HEK293 (cell line): ENCODE results near the gene ETNPPL.
"Not testable (repeated sequence)": the region's sequence is repeated elsewhere in the genome, so short reads cannot be mapped to it uniquely, and the experiment has no call there.

Experiments
- CTCF ChIA-PET: fragments of 350-600 bp; formaldehyde crosslinking; extraction: SDS; loops from one replicate; lab custom pipeline; 2021; ENCODE audit warnings: antibody characterized with exemption; lab: Yijun Ruan, JAX
- POLR2A ChIA-PET: fragments of 300-600 bp; formaldehyde crosslinking; extraction: SDS; loops from one replicate; lab custom pipeline; 2020; ENCODE audit warnings: antibody characterized with exemption, inconsistent platforms; lab: Yijun Ruan, JAX
- H3K27ac ChIP-seq: fragments of 200-500 bp; sonication (Bioruptor generic); 2 replicates; pipeline ENCODE4 v1.5.1; 2014; ENCODE audit warnings: low read depth, low read length, control low read depth, inconsistent platforms; ENCODE audit errors: extremely low read depth
- H3K36me3 ChIP-seq, 2 experiments: fragments of 200-500 bp in 1 of 2; sonication (Bioruptor generic) in 1 of 2; 1 replicate in 1 of 2; 2 replicates in 1 of 2; pipeline ENCODE4 v1.5.1; 2014 to 2017; ENCODE audit warnings: inconsistent platforms in 2 of 2, low read length in 2 of 2; ENCODE audit not compliant: control insufficient read depth in 2 of 2, insufficient read depth in 1 of 2
- H3K4me1 ChIP-seq: fragments of 200-500 bp; sonication (Bioruptor generic); 2 replicates; pipeline ENCODE4 v1.5.1; 2014; ENCODE audit warnings: mild to moderate bottlenecking, low read length, inconsistent platforms; ENCODE audit not compliant: control insufficient read depth, insufficient read depth
- H3K4me3 ChIP-seq: 2 replicates; pipeline ENCODE4 v1.5.1; 2011; ENCODE audit warnings: low read depth, mild to moderate bottlenecking, control low read depth, low read length, moderate library complexity
- H3K9me3 ChIP-seq: fragments of 200-500 bp; sonication (Bioruptor generic); 2 replicates; pipeline ENCODE4 v1.5.1; 2014; ENCODE audit warnings: low read depth, low read length, inconsistent platforms; ENCODE audit not compliant: control insufficient read depth, insufficient read depth
- SCRT1 ChIP-seq: fragments of 450-650 bp; formaldehyde crosslinking; IDR thresholded peaks from 2 replicates; pipeline ENCODE4 v1.5.1; 2016; ENCODE audit warnings: missing biosample characterization, missing genetic modification characterization, borderline replicate concordance
- TRIM28 ChIP-seq: IDR thresholded peaks from 2 replicates; pipeline ENCODE4 v1.6.1; 2011; ENCODE audit warnings: low read length, control low read depth, borderline replicate concordance
- ZBTB17 ChIP-seq: fragments of 450-650 bp; formaldehyde crosslinking; IDR thresholded peaks from 2 replicates; pipeline ENCODE4 v1.5.1; 2016; ENCODE audit warnings: missing biosample characterization, missing genetic modification characterization
- ZNF157 ChIP-seq: fragments of 450-650 bp; formaldehyde crosslinking; IDR thresholded peaks from 2 replicates; pipeline ENCODE4 v1.5.1; 2016; ENCODE audit warnings: missing biosample characterization, missing genetic modification characterization
- ZNF19 ChIP-seq: fragments of 450-650 bp; formaldehyde crosslinking; IDR thresholded peaks from 2 replicates; pipeline ENCODE4; 2016; ENCODE audit warnings: missing biosample characterization, missing genetic modification characterization, low read depth
- ZNF335 ChIP-seq: fragments of 450-650 bp; formaldehyde crosslinking; conservative IDR thresholded peaks from 2 replicates; pipeline ENCODE4 v1.5.1; 2016; ENCODE audit warnings: missing biosample characterization, missing genetic modification characterization
- ZNF473 ChIP-seq: fragments of 450-650 bp; formaldehyde crosslinking; IDR thresholded peaks from 2 replicates; pipeline ENCODE4 v1.5.1; 2017; ENCODE audit warnings: missing biosample characterization, missing genetic modification characterization
- ZNF544 ChIP-seq: fragments of 450-650 bp; formaldehyde crosslinking; IDR thresholded peaks from 2 replicates; pipeline ENCODE4 v1.5.0; 2017; ENCODE audit warnings: missing biosample characterization, missing genetic modification characterization
- ZNF621 ChIP-seq: fragments of 450-650 bp; formaldehyde crosslinking; IDR thresholded peaks from 2 replicates; pipeline ENCODE4 v1.5.1; 2017; ENCODE audit warnings: missing biosample characterization, missing genetic modification characterization
- ZNF747 ChIP-seq: fragments of 450-650 bp; formaldehyde crosslinking; IDR thresholded peaks from 2 replicates; pipeline ENCODE4 v1.5.1; 2016; ENCODE audit warnings: missing biosample characterization, missing genetic modification characterization
- ZNF768 ChIP-seq: fragments of 450-650 bp; formaldehyde crosslinking; IDR thresholded peaks from 2 replicates; pipeline ENCODE4 v1.5.1; 2018; ENCODE audit warnings: missing biosample characterization, mild to moderate bottlenecking, missing genetic modification characterization
- ZSCAN16 ChIP-seq: fragments of 450-650 bp; formaldehyde crosslinking; IDR thresholded peaks from 2 replicates; pipeline ENCODE4 v1.5.1; 2016; ENCODE audit warnings: missing biosample characterization, missing genetic modification characterization
- TF ChIP-seq, protein P1 (sequence below): fragments of 450-650 bp; formaldehyde crosslinking; IDR thresholded peaks from 2 replicates; pipeline ENCODE4 v1.5.1; 2017; ENCODE audit warnings: missing biosample characterization, missing genetic modification characterization
- TF ChIP-seq, protein P2 (sequence below): fragments of 450-650 bp; formaldehyde crosslinking; IDR thresholded peaks from 2 replicates; pipeline ENCODE4 v1.5.1; 2016; ENCODE audit warnings: missing biosample characterization, missing genetic modification characterization, borderline replicate concordance
- TF ChIP-seq, protein P3 (sequence below): fragments of 450-650 bp; formaldehyde crosslinking; IDR thresholded peaks from 2 replicates; pipeline ENCODE4 v1.5.1; 2016; ENCODE audit warnings: missing biosample characterization, missing genetic modification characterization
- TF ChIP-seq, protein P4 (sequence below): sonication (generic); formaldehyde crosslinking; IDR thresholded peaks from 2 replicates; pipeline ENCODE4 v1.8.1; 2022; ENCODE audit warnings: mild to moderate bottlenecking, moderate library complexity, missing genetic modification reagents
- TF ChIP-seq, protein P5 (sequence below): fragments of 450-650 bp; formaldehyde crosslinking; IDR thresholded peaks from 2 replicates; pipeline ENCODE4; 2016; ENCODE audit warnings: missing biosample characterization, missing genetic modification characterization

ETNPPL gene

DNA sequence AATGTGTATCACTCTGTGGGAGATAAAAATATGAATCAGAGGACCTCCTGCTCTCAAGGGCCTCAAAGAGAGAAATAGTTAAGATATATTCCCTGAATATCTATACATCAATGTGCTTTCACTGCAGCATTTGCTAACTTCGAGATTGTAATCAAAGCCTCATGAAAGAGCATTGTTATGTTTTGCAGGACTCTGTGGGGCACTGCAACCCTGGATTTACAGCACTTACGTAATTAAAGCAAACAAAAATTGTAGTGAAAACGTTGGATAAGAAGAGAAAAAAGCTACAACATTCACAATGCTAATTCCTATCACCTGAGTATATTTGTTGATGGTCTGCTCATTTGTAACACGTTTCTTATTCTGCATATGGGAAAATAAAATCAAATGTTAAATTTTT is 48.0 kb downstream of the ETNPPL start (continued):
- TF ChIP-seq ZNF19 (tag by site-specific recombination): no peak
- TF ChIP-seq ZSCAN16 (tag by site-specific recombination): peak; percentile 91
- TF ChIP-seq, protein P1, sequence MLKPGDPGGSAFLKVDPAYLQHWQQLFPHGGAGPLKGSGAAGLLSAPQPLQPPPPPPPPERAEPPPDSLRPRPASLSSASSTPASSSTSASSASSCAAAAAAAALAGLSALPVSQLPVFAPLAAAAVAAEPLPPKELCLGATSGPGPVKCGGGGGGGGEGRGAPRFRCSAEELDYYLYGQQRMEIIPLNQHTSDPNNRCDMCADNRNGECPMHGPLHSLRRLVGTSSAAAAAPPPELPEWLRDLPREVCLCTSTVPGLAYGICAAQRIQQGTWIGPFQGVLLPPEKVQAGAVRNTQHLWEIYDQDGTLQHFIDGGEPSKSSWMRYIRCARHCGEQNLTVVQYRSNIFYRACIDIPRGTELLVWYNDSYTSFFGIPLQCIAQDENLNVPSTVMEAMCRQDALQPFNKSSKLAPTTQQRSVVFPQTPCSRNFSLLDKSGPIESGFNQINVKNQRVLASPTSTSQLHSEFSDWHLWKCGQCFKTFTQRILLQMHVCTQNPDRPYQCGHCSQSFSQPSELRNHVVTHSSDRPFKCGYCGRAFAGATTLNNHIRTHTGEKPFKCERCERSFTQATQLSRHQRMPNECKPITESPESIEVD: peak; percentile 54
- TF ChIP-seq, all 188 proteins: peak for 2

DNA sequence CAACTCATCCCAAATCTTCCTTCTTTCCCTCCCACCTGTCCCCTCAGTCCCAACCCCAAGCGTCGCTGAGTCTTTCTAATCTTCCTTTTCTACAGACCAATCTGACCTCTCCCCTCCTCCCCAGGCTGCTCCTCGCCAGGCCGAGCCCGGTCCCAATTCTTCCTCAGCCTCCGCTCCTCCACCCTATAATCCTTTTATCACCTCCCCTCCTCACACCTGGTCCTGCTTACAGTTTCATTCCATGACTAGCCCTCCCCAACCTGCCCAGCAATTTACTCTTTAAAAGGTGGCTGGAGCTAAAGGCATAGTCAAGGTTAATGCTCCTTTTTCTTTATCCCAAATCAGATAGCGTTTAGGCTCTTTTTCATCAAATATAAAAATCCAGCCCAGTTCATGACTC is 52.3 kb downstream of the ETNPPL start:
- H3K4me1 ChIP-seq, H3K4me3 ChIP-seq, H3K9me3 ChIP-seq, CTCF ChIA-PET, H3K36me3 ChIP-seq, H3K27ac ChIP-seq, POLR2A ChIA-PET: not testable (repeated sequence)

DNA sequence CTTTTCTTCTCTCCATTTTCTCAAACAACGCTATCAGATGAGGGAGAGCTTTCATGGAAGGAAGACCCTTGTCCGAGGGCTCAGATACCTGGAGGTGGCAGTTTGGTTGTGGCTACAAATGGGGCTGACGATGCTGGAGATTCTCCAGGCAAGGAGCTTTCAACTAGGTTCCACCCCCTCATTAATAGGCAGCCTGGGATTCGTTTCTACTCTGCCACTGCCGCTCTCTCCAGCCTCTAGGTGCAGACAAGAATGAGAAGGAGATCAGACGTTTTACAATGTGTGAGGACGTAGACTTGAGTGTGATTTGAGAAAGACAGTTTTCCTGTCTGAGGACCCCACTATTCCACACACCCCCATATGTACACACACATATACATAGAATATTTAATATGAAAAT is 53.1 kb downstream of the ETNPPL start:
- CTCF ChIA-PET: no interaction called here
- no peaks in the 10 kb centered on the region for H3K36me3 ChIP-seq
- H3K27ac ChIP-seq: no peak overlapping the region
- POLR2A ChIA-PET: no interaction called here
- H3K9me3 ChIP-seq: no peaks in the 10 kb centered on the region
- H3K4me1 ChIP-seq: 0 out of 2 replicates have a peak, but pooled peaks cover under 1% of the 10 kb centered on the region
- no peak for TF ChIP-seq ZNF335
- TF ChIP-seq, protein P2, sequence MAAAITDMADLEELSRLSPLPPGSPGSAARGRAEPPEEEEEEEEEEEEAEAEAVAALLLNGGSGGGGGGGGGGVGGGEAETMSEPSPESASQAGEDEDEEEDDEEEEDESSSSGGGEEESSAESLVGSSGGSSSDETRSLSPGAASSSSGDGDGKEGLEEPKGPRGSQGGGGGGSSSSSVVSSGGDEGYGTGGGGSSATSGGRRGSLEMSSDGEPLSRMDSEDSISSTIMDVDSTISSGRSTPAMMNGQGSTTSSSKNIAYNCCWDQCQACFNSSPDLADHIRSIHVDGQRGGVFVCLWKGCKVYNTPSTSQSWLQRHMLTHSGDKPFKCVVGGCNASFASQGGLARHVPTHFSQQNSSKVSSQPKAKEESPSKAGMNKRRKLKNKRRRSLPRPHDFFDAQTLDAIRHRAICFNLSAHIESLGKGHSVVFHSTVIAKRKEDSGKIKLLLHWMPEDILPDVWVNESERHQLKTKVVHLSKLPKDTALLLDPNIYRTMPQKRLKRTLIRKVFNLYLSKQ (tag by site-specific recombination): no peak
- no peak for TF ChIP-seq ZNF768 (tag by site-specific recombination)
- TF ChIP-seq, protein P3, sequence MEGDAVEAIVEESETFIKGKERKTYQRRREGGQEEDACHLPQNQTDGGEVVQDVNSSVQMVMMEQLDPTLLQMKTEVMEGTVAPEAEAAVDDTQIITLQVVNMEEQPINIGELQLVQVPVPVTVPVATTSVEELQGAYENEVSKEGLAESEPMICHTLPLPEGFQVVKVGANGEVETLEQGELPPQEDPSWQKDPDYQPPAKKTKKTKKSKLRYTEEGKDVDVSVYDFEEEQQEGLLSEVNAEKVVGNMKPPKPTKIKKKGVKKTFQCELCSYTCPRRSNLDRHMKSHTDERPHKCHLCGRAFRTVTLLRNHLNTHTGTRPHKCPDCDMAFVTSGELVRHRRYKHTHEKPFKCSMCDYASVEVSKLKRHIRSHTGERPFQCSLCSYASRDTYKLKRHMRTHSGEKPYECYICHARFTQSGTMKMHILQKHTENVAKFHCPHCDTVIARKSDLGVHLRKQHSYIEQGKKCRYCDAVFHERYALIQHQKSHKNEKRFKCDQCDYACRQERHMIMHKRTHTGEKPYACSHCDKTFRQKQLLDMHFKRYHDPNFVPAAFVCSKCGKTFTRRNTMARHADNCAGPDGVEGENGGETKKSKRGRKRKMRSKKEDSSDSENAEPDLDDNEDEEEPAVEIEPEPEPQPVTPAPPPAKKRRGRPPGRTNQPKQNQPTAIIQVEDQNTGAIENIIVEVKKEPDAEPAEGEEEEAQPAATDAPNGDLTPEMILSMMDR: no peak
- no peak for TF ChIP-seq ZNF473
- TF ChIP-seq ZNF747 (tag by site-specific recombination): no peak
- TF ChIP-seq ZNF544 (tag by site-specific recombination): no peak
- TF ChIP-seq SCRT1 (tag by site-specific recombination): no peak
- H3K4me3 ChIP-seq: no peak overlapping the region

DNA sequence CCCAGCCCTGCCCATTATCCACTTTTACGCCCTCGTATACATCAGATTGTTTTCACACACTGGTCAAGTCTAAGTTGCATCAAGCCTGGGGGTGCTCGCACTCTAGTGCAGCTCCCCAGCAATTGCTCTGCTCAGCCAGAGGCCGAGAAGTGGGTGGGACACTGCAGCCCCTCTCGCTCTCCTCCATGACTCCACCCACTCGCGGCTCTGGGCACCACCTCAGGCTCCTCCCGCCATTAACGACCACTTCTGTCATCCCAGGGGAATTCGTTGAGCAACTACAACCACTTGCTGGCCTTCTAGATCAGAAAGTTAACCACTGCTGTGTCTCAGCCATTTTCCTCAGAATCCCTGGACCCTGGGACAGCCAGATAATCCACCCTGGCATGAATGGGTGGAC is 53.6 kb downstream of the ETNPPL start:
- CTCF ChIA-PET: no interaction called here

More for the DNA sequence above, 53.6 kb downstream of the ETNPPL start:
- Histone ChIP-seq H3K4me3 (no peak overlapping the region), H3K36me3 (no peaks in the 10 kb centered on the region), H3K9me3 (no peaks in the 10 kb centered on the region), H3K4me1 (no peaks in the 10 kb centered on the region), H3K27ac (no peak overlapping the region)
- POLR2A ChIA-PET: no interaction called here
- TF ChIP-seq, protein P4, sequence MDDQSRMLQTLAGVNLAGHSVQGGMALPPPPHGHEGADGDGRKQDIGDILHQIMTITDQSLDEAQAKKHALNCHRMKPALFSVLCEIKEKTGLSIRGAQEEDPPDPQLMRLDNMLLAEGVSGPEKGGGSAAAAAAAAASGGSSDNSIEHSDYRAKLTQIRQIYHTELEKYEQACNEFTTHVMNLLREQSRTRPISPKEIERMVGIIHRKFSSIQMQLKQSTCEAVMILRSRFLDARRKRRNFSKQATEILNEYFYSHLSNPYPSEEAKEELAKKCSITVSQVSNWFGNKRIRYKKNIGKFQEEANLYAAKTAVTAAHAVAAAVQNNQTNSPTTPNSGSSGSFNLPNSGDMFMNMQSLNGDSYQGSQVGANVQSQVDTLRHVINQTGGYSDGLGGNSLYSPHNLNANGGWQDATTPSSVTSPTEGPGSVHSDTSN (CRISPR knock-in tag): no peak
- no peak for TF ChIP-seq ZBTB17
- TF ChIP-seq ZNF621 (tag by site-specific recombination): no peak
- TF ChIP-seq TRIM28: no peak
- TF ChIP-seq, protein P5, sequence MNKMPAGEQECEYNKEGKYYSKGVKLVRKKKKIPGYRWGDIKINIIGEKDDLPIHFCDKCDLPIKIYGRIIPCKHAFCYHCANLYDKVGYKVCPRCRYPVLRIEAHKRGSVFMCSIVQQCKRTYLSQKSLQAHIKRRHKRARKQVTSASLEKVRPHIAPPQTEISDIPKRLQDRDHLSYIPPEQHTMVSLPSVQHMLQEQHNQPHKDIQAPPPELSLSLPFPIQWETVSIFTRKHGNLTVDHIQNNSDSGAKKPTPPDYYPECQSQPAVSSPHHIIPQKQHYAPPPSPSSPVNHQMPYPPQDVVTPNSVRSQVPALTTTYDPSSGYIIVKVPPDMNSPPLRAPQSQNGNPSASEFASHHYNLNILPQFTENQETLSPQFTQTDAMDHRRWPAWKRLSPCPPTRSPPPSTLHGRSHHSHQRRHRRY (tag by site-specific recombination): no peak
- no peak for TF ChIP-seq ZNF157 (tag by site-specific recombination)
